Ishikawa (cell line): ENCODE data around the gene DOLK.

Experiments
- CEBPB ChIP-seq: IDR thresholded peaks from 2 replicates; pipeline ENCODE4 v1.6.1; 2012
- CREB1 ChIP-seq: IDR thresholded peaks from 2 replicates; pipeline ENCODE4 v1.6.1; 2012; ENCODE audit warnings: low read depth
- EGR1 ChIP-seq: IDR thresholded peaks from 2 replicates; pipeline ENCODE4 v1.6.1; 2012
- EP300 ChIP-seq: IDR thresholded peaks from 2 replicates; pipeline ENCODE4 v1.6.1; 2012; ENCODE audit warnings: borderline replicate concordance
- FOXM1 ChIP-seq: IDR thresholded peaks from 2 replicates; pipeline ENCODE4 v1.6.1; 2012; ENCODE audit warnings: low read depth, borderline replicate concordance
- NFIC ChIP-seq: IDR thresholded peaks from 2 replicates; pipeline ENCODE4 v1.6.1; 2012
- RAD21 ChIP-seq: IDR thresholded peaks from 2 replicates; pipeline ENCODE4 v1.6.1; 2012; ENCODE audit warnings: low read depth
- TAF1 ChIP-seq: IDR thresholded peaks from 2 replicates; pipeline ENCODE4 v1.6.1; 2012; ENCODE audit warnings: low read depth, mild to moderate bottlenecking
- TCF12 ChIP-seq: IDR thresholded peaks from 2 replicates; pipeline ENCODE4 v1.6.1; 2012; ENCODE audit warnings: low read depth
- TEAD4 ChIP-seq: IDR thresholded peaks from 2 replicates; pipeline ENCODE4 v1.6.1; 2012
- YY1 ChIP-seq: IDR thresholded peaks from 2 replicates; pipeline ENCODE4 v1.6.1; 2012; ENCODE audit warnings: low read depth
- ZBTB7A ChIP-seq: IDR thresholded peaks from 2 replicates; pipeline ENCODE4 v1.6.1; 2012; ENCODE audit warnings: low read depth
- TF ChIP-seq, protein P1 (sequence below): IDR thresholded peaks from 2 replicates; pipeline ENCODE4 v1.6.1; 2012; ENCODE audit warnings: low read depth, mild to moderate bottlenecking
- TF ChIP-seq, protein P2 (sequence below): IDR thresholded peaks from 2 replicates; pipeline ENCODE4 v1.6.1; 2012
- TF ChIP-seq, protein P3 (sequence below): IDR thresholded peaks from 2 replicates; pipeline ENCODE4 v1.6.1; 2012

DOLK gene

DNA sequence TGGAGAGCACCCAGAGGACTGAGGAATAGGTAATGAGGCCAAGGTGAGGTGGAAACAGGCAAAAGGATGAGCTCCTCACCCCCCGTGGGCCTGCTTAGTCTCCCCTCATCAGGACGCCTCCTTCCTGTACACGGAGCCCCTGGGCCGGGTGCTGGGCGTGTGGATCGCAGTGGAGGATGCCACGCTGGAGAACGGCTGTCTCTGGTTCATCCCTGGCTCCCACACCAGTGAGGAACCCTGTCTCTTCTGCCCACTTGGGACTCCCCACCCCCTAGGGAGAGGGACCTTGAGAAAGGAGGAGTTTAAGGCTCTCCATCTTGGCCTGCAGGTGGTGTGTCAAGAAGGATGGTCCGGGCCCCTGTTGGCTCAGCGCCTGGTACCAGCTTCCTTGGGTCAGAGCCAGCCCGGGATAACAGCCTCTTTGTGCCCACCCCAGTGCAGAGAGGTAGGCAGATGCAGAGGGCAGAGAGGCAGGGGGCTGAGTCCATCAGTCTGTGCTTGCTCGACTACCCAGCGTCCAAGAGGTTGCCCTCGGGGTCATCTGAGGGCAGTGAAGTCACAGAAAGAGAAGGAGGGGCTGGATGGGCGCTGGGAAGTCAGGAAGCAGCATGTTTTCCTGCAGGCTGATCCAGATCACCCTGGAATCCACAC is 7.0 kb downstream of the DOLK start:
- no peak for TF ChIP-seq TAF1
- TF ChIP-seq, protein P1, sequence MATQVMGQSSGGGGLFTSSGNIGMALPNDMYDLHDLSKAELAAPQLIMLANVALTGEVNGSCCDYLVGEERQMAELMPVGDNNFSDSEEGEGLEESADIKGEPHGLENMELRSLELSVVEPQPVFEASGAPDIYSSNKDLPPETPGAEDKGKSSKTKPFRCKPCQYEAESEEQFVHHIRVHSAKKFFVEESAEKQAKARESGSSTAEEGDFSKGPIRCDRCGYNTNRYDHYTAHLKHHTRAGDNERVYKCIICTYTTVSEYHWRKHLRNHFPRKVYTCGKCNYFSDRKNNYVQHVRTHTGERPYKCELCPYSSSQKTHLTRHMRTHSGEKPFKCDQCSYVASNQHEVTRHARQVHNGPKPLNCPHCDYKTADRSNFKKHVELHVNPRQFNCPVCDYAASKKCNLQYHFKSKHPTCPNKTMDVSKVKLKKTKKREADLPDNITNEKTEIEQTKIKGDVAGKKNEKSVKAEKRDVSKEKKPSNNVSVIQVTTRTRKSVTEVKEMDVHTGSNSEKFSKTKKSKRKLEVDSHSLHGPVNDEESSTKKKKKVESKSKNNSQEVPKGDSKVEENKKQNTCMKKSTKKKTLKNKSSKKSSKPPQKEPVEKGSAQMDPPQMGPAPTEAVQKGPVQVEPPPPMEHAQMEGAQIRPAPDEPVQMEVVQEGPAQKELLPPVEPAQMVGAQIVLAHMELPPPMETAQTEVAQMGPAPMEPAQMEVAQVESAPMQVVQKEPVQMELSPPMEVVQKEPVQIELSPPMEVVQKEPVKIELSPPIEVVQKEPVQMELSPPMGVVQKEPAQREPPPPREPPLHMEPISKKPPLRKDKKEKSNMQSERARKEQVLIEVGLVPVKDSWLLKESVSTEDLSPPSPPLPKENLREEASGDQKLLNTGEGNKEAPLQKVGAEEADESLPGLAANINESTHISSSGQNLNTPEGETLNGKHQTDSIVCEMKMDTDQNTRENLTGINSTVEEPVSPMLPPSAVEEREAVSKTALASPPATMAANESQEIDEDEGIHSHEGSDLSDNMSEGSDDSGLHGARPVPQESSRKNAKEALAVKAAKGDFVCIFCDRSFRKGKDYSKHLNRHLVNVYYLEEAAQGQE = no peak

DNA sequence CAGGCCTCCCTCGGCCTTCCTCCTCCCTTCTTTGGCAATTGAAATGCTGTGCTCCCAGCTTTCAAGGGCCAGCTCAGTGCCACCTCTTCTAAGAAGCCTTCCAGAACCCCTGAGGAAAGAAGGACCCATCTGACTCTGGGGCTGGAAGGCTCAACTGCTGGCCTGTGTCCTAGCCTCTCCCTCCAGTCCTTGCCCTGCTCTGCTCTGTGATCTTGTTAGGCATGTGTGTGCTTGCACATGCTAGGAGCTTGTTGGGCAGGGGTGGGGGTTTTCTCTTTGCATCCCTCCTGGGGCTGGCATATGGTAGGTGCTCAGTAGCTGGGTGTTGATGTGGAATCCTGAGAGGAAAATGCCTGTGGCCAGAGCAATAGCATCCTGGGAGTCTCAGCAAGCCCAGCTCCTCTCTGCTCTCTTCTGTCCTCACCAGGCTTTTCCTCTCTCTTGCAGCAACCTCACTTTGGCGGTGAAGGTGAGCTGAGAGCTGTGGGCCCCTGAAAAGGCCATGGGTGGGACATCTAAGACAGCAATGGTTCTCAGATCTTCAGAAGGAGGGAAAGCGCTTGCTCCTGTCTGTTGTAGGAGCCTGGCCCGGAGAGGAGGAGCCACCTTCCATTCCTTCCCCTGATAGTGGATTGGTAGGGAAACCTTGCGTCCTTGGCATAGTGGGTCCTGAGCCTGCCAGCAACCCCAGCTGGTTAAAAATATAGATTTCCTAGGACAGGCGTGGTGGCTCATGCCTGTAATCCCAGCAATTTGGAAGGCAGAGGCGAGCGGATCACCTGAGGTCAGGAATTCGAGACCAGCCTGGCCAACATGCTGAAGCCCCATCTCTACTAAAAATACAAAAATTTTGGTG is 9.9 kb downstream of the DOLK start:
- TF ChIP-seq TCF12 (no peak), EP300 (no peak), CREB1 (no peak), TAF1 (no peak), EGR1 (no peak), FOXM1 (no peak), YY1 (no peak), TEAD4 (no peak), ZBTB7A (no peak), CEBPB (no peak), NFIC (no peak), RAD21 (no peak)
- TF ChIP-seq, protein P2, sequence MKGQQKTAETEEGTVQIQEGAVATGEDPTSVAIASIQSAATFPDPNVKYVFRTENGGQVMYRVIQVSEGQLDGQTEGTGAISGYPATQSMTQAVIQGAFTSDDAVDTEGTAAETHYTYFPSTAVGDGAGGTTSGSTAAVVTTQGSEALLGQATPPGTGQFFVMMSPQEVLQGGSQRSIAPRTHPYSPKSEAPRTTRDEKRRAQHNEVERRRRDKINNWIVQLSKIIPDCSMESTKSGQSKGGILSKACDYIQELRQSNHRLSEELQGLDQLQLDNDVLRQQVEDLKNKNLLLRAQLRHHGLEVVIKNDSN = no peak
- TF ChIP-seq, protein P1 = no peak
- TF ChIP-seq, protein P3, sequence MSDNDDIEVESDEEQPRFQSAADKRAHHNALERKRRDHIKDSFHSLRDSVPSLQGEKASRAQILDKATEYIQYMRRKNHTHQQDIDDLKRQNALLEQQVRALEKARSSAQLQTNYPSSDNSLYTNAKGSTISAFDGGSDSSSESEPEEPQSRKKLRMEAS = no peak

DNA sequence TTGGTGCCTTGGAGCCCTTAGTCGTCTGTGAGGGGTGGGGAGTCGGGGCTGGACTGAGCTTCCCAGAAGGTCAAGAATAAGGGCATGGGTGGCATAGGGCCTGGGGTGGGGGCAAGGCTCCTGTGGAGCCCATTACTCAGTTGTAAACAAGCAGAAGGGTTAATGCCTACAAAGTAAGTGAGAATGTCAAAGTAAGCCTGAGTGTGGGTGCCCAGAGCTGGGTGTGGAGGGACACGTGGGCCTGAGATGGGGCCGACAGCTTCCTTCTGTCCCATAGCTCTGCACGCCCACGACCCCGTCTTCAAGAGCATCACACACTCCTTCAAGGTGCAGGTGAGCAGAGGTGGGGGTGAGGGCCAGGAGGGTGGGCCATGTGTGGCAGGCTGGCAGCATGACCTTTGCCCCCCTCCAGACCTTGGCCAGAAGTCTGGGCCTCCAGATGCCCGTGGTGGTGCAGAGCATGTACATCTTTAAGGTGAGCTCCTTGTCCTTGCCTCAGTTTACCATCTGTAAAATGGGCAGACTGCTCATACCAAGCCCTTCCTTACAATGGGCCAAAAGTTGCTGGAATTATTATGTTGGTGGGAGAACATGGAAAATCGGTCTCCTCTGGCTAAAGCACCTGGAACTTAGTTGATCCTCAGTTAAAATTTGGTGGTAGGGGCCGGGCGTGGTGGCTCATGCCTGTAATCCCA is 11.1 kb downstream of the DOLK start:
- no peak for TF ChIP-seq EGR1
- TF ChIP-seq, protein P1 = no peak
- no peak for TF ChIP-seq TCF12
- TF ChIP-seq, protein P3 = no peak
- TF ChIP-seq, protein P2 = no peak
- TF ChIP-seq TEAD4 = no peak
- TF ChIP-seq RAD21 = no peak
- no peak for TF ChIP-seq EP300
- no peak for TF ChIP-seq NFIC
- no peak for TF ChIP-seq ZBTB7A
- no peak for TF ChIP-seq CEBPB
- TF ChIP-seq CREB1 = no peak
- TF ChIP-seq FOXM1 = no peak
- TF ChIP-seq YY1 = no peak

DNA sequence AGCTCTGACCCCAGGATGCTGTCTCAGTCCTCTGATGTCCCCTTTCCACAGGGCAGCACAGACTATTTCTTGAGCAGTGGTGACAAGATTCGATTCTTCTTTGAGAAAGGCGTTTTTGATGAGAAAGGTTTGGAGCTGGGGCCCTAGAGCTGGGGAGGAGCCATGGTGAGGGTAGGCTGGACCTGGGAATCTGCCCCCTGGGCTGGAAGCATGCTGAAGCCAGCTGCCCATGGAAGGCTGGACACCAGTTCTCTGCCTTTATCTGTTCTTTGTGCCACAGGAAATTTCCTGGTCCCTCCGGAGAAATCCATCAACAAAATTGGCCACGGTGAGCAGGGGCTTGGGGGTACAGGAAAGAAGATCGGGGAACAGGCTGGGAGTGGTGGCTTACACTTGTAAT is 13.7 kb downstream of the DOLK start:
- TF ChIP-seq RAD21 (no peak), EGR1 (no peak), CEBPB (no peak), YY1 (no peak), TCF12 (no peak), TAF1 (no peak), ZBTB7A (no peak), NFIC (no peak), FOXM1 (no peak), EP300 (no peak), TEAD4 (no peak)
- TF ChIP-seq, protein P3 = no peak
- TF ChIP-seq, protein P1 = no peak
- TF ChIP-seq, protein P2 = no peak
